Esophagus muscularis mucosa (tissue), 4 donors: ENCODE results near the gene KRTAP10-3. TPM values are rescaled to one million over a fixed set of nuclear protein-coding genes. Genes with fewer than 3 reads are reported as not detected.
"Not testable (repeated sequence)": the region's sequence is repeated elsewhere in the genome, so short reads cannot be mapped to it uniquely, and the experiment has no call there.

Experiments
- DNase-seq: peaks from one replicate; pipeline ENCODE4 v3.0.0-alpha.2; 2017; ENCODE audit errors: extremely low spot score
- H3K27ac ChIP-seq, 4 donors: fragments of 200-600 bp; sonication (generic); replicated peaks in 1 of 4; 1 replicate in 3 of 4; 2 replicates in 1 of 4; pipeline ENCODE4 v1.5.1; 2016 to 2019; ENCODE audit warnings: mild to moderate bottlenecking in 1 of 4
- H3K27me3 ChIP-seq, 4 donors: fragments of 200-600 bp; sonication (generic); one replicate each; pipeline versions ENCODE4 v1.5.1 to v1.6.0; 2016 to 2019
- H3K36me3 ChIP-seq, 4 donors: fragments of 200-600 bp; sonication (generic); one replicate each; pipeline ENCODE4 v1.5.1; 2016 to 2019
- H3K4me1 ChIP-seq, 4 donors: fragments of 200-600 bp; sonication (generic); one replicate each; pipeline ENCODE4 v1.5.1; 2016 to 2019
- H3K4me3 ChIP-seq, 4 donors: fragments of 200-600 bp; sonication (generic); 1 replicate in 2 of 4; 2 replicates in 2 of 4; pipeline ENCODE4 v1.5.1; 2016 to 2019; ENCODE audit warnings: mild to moderate bottlenecking in 4 of 4, moderate library complexity in 1 of 4
- H3K9me3 ChIP-seq, 4 donors: fragments of 200-600 bp; sonication (generic); 1 replicate in 3 of 4; 2 replicates in 1 of 4; pipeline ENCODE4 v1.5.1; 2016 to 2019
- EP300 ChIP-seq: sonication (generic); formaldehyde crosslinking; IDR thresholded peaks from one replicate; pipeline ENCODE4 v1.6.1; 2017; ENCODE audit warnings: antibody characterized with exemption
- POLR2A ChIP-seq: fragments of 450-650 bp; IDR thresholded peaks from one replicate; pipeline ENCODE4 v1.6.1; 2017; ENCODE audit warnings: antibody characterized with exemption, moderate library complexity, mild to moderate bottlenecking, low read depth
- POLR2AphosphoS5 ChIP-seq, 2 donors: sonication (generic); formaldehyde crosslinking; IDR thresholded peaks; one replicate each; pipeline ENCODE4 v1.6.1; 2017; ENCODE audit warnings: antibody characterized with exemption in 2 of 2
- WGBS: methylation state at CpG from one replicate; pipeline ENCODE4 v1.1.5; 2018; 5-methylcytosine and 5-hydroxymethylcytosine counted together
- intact Hi-C: fragments of 100-400 bp; cut with DNase I; formaldehyde crosslinking; loops from one replicate; pipeline ENCODE4 v1.15.1; 2023
- total RNA-seq, 4 donors: library from RNA; depleted of rRNA; stranded (reverse); fragments of >200 nt; gene quantifications; one replicate each; pipeline versions ENCODE4 v1.1.0 to v1.2.1, GENCODE V29; 2016
- TF ChIP-seq, protein P1 (sequence below), 3 experiments: fragments of 200-600 bp in 2 of 3; fragments of 450-650 bp in 1 of 3; sonication (generic) in 2 of 3; IDR thresholded peaks; one replicate each; pipeline ENCODE4 v1.5.1; 2017 to 2019; ENCODE audit warnings: antibody characterized with exemption in 3 of 3, mild to moderate bottlenecking in 2 of 3, moderate library complexity in 1 of 3

Gene KRTAP10-3
- total RNA-seq, 4 donors from 2014 or later, result not detected

DNA sequence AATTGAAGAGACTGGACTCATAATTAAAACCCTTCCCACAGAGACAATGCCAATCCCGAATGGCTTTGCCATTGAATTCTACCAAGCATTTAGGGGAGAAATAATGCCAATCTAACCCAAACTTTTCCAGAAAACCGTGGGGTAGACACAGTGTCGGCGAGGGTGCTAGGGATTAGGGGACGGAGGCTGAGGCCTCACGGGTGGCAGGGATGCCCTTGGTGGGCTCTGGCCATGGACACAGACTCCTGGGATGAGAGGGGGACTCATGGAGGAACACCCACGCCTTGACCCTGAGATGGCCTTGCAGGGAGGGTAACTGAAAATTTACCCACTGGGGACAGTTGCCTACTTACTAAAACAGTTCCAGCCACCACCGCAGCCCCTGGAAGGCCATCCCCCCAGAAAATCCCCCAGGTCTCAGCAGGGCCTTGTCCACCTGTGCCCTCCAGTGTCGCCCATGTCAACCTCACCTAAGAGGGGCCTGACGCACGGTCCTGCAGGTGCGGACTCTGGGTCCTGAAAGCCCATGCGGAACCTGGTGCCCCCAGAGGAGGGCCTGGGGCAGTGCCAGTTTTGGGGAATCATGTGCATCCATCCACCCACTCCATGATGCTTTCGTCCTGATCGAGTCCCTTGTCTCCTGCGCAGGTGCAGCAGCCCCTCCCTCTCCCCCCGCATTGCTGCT lies 19.9 kb upstream of the KRTAP10-3 start:
- peak; percentile 57 for DNase-seq
- 90% methylated on average over 15 of the region's 17 CpGs for WGBS
- Histone ChIP-seq H3K9me3 (peaks cover 0 to 36% (median 17%) of the 10 kb centered on the region in 4 donors), H3K4me1 (peaks cover 0 to 6% (median 2%) of the 10 kb centered on the region in 4 donors), H3K4me3 (no peak overlapping the region), H3K27me3 (peaks cover 0 to 42% (median 0%) of the 10 kb centered on the region in 4 donors), H3K36me3 (no peaks in the 10 kb centered on the region), H3K27ac (no peak overlapping the region)
- intact Hi-C loops, result no loop called here
- TF ChIP-seq POLR2A, result no peak
- TF ChIP-seq, protein P1, sequence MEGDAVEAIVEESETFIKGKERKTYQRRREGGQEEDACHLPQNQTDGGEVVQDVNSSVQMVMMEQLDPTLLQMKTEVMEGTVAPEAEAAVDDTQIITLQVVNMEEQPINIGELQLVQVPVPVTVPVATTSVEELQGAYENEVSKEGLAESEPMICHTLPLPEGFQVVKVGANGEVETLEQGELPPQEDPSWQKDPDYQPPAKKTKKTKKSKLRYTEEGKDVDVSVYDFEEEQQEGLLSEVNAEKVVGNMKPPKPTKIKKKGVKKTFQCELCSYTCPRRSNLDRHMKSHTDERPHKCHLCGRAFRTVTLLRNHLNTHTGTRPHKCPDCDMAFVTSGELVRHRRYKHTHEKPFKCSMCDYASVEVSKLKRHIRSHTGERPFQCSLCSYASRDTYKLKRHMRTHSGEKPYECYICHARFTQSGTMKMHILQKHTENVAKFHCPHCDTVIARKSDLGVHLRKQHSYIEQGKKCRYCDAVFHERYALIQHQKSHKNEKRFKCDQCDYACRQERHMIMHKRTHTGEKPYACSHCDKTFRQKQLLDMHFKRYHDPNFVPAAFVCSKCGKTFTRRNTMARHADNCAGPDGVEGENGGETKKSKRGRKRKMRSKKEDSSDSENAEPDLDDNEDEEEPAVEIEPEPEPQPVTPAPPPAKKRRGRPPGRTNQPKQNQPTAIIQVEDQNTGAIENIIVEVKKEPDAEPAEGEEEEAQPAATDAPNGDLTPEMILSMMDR (IDR thresholded peaks at IDR 0.05), result no peak
- TF ChIP-seq POLR2AphosphoS5 (IDR thresholded peaks at IDR 0.05), result no peak
- no peak for TF ChIP-seq EP300

GRCh38 chr21:44576025-44576420 lies 17.4 kb upstream of the KRTAP10-3 start:
- H3K4me1 ChIP-seq, result no peaks in the 10 kb centered on the region
- H3K4me3 ChIP-seq, result no peak overlapping the region
- peak; percentile 78 for DNase-seq
- intact Hi-C loops, result no loop called here
- 85% methylated on average over 10 of the region's 10 CpGs for WGBS
- peaks cover 0 to 34% (median 17%) of the 10 kb centered on the region in 4 donors for H3K9me3 ChIP-seq
- H3K36me3 ChIP-seq, result no peaks in the 10 kb centered on the region
- H3K27ac ChIP-seq, result no peak overlapping the region
- peaks cover 0 to 46% (median 0%) of the 10 kb centered on the region in 4 donors for H3K27me3 ChIP-seq
- TF ChIP-seq, protein P1 (IDR thresholded peaks at IDR 0.05), result no peak
- TF ChIP-seq POLR2AphosphoS5 (IDR thresholded peaks at IDR 0.05) (no peak), POLR2A (no peak), EP300 (no peak)

DNA sequence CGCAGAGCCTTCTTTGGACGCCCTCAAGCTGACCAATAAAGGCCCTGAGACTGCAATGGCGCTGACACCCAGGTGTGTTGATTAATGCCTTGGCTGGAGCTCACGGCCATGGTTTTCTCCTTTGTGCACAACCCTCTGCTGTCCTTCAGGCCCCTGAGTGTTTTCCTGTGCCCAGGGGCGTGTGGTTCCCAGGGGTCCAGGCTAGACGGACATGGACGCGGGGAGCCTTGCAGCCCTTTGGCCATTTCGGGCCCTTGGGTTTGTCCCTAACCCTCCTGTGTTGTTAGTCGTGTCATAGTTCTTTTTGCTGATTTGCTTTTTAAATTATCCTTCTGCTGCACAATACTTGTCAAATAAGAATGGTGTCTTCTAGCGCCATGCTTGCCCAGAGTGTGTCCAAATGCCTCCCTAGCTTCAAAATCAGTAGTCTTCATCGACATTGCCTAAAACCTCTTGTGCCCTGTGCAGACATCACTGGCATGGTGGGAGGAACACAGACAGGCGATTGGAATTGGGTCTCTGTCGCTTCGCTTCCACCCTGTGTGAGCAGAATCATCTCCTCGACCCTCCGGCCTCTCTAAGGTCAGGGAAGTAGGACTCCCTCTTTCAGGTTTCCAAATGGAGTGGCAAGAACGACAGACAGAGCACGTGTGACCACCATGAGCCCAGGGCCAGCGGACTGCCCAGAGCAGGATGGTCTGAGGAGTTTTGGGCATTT lies 16.9 kb upstream of the KRTAP10-3 start:
- H3K4me3 ChIP-seq, result no peak overlapping the region
- no peak for DNase-seq
- no peak overlapping the region for H3K27ac ChIP-seq
- H3K4me1 ChIP-seq, result no peaks in the 10 kb centered on the region
- no peaks in the 10 kb centered on the region for H3K36me3 ChIP-seq
- H3K27me3 ChIP-seq, result peaks cover 0 to 46% (median 0%) of the 10 kb centered on the region in 4 donors
- TF ChIP-seq POLR2AphosphoS5 (IDR thresholded peaks at IDR 0.05) (no peak), EP300 (no peak), POLR2A (no peak)
- TF ChIP-seq, protein P1 (IDR thresholded peaks at IDR 0.05), result no peak
- WGBS, result 88% methylated on average over 20 of the region's 20 CpGs
- H3K9me3 ChIP-seq, result peaks cover 0 to 29% (median 18%) of the 10 kb centered on the region in 4 donors
- intact Hi-C loops, result no loop called here

GRCh38 chr21:44574457-44575306 lies 16.1 kb upstream of the KRTAP10-3 start:
- intact Hi-C loops, result no loop called here
- Histone ChIP-seq H3K9me3 (peaks cover 0 to 25% (median 18%) of the 10 kb centered on the region in 4 donors), H3K27ac (no peak overlapping the region), H3K27me3 (peaks cover 0 to 48% (median 0%) of the 10 kb centered on the region in 4 donors), H3K4me1 (no peaks in the 10 kb centered on the region), H3K36me3 (no peaks in the 10 kb centered on the region), H3K4me3 (no peak overlapping the region)
- TF ChIP-seq POLR2A (no peak), POLR2AphosphoS5 (IDR thresholded peaks at IDR 0.05) (no peak), EP300 (no peak)
- TF ChIP-seq, protein P1 (IDR thresholded peaks at IDR 0.05), result no peak
- peak; percentile 68 for DNase-seq
- WGBS, result 36% methylated on average over 9 of the region's 21 CpGs

DNA sequence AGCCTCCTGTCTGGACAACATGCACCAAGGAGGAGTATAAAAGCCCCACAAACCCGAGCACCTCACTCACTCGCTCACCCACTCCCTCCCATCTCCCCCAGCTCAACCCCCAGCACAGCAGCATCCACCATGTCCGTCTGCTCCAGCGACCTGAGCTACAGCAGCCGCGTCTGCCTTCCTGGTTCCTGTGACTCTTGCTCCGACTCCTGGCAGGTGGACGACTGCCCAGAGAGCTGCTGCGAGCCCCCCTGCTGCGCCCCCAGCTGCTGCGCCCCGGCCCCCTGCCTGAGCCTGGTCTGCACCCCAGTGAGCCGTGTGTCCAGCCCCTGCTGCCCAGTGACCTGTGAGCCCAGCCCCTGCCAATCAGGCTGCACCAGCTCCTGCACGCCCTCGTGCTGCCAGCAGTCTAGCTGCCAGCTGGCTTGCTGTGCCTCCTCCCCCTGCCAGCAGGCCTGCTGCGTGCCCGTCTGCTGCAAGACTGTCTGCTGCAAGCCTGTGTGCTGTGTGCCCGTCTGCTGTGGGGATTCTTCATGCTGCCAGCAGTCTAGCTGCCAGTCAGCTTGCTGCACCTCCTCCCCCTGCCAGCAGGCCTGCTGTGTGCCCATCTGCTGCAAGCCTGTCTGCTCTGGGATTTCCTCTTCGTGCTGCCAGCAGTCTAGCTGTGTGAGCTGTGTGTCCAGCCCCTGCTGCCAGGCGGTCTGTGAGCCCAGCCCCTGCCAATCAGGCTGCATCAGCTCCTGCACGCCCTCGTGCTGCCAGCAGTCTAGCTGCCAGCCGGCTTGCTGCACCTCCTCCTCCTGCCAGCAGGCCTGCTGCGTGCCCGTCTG lies 15.2 kb upstream of the KRTAP10-3 start, which contains the start of gene KRTAP10-4:
TSS of gene KRTAP10-4 (plus strand) at position 100 of the 827 bp plus-strand sequence. CDS start at position 130, 30 bp downstream.
- intact Hi-C loops, H3K4me3 ChIP-seq, H3K4me1 ChIP-seq, H3K27ac ChIP-seq, H3K36me3 ChIP-seq: not testable (repeated sequence)
- WGBS, result 55% methylated on average over 8 of the region's 25 CpGs
- peaks cover 0 to 25% (median 18%) of the 10 kb centered on the region in 4 donors for H3K9me3 ChIP-seq
- DNase-seq, result peak; percentile 29
- peaks cover 0 to 49% (median 0%) of the 10 kb centered on the region in 4 donors for H3K27me3 ChIP-seq
